ENCODE measurements around the gene MYBPC1. TPM values are rescaled to one million over a fixed set of nuclear protein-coding genes. Genes with fewer than 3 reads are reported as not detected.

Gene MYBPC1
- total and polyA plus RNA-seq, 2 of the 4 experiments (the other 2 are of a cell fraction): not detected

DNA sequence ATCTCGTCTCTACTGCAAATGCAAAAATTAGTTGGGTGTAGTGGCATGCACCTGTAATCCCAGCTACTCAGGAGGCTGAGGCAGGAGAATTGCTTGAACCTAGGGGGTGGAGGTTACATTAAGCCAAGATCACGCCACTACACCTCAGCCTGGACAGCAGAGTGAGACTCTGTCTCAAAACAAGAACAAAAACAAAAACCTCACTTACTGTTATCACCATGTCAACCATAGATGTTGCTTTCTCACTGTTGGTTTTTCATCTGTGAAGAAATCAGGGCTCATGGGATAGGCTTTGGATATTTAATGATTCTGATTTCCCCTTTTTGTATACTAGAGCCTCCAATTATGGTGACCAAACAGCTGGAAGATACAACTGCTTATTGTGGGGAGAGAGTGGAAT, 52.9 kb downstream of the MYBPC1 start:
- CTCF ChIA-PET: no interaction called here
- in situ Hi-C loops (cut with MboI; ENCODE audit: low sequenced_read_pairs): no loop called here

More for the DNA sequence above, 52.9 kb downstream of the MYBPC1 start:
- no CpG with 5 or more reads among the region's 2 CpGs for WGBS, 2 experiments (ENCODE audit: extremely low coverage in 2 of 2, insufficient read length in 1 of 2)
- Histone ChIP-seq H3K27ac (ENCODE audit: insufficient read depth, low read length) (no peak overlapping the region), H3K79me1 (ENCODE audit: low read depth in 1 of 2, low read length in 2 of 2) (no peaks in the 10 kb centered on the region), H2BK15ac (ENCODE audit: low read depth, low read length) (no peak overlapping the region), H2AK9ac (replicated peaks; ENCODE audit: low read depth, low read length, poor library complexity) (no peak overlapping the region), H2BK5ac (ENCODE audit: low read depth, low read length, poor library complexity, severe bottlenecking) (no peak overlapping the region), H4K5ac (ENCODE audit: low read depth, low read length) (no peak overlapping the region), H4K8ac (ENCODE audit: low read depth in 2 of 2, low read length in 2 of 2) (no peak overlapping the region), H3K36me3 (ENCODE audit: control insufficient read depth, insufficient read depth, low read length) (no peaks in the 10 kb centered on the region), H3K27me3 (ENCODE audit: control insufficient read depth, insufficient read depth, low read length) (no peaks in the 10 kb centered on the region), H2BK20ac (ENCODE audit: low read depth, low read length) (no peak overlapping the region), H3K9me1 (ENCODE audit: insufficient read depth, low read length) (no peaks in the 10 kb centered on the region), H3K14ac (replicated peaks; ENCODE audit: low read depth, low read length) (no peak overlapping the region), H2AFZ (replicated peaks; ENCODE audit: low read length, poor library complexity) (no peak overlapping the region), H4K91ac (ENCODE audit: insufficient read depth, low read depth, low read length) (no peak overlapping the region), H3K4ac (ENCODE audit: low read depth, low read length) (no peak overlapping the region), H3K4me2 (ENCODE audit: low read depth, low read length) (no peak overlapping the region), H2BK120ac (ENCODE audit: low read depth, low read length) (no peak overlapping the region), H3K4me3 (ENCODE audit: insufficient read depth, low read depth, low read length) (no peak overlapping the region), H3K9ac (ENCODE audit: low read depth, low read length) (no peak overlapping the region), H3K9me3 (ENCODE audit: control insufficient read depth, insufficient read depth, low read length) (no peaks in the 10 kb centered on the region), H2AK5ac (ENCODE audit: low read depth, low read length) (no peak overlapping the region), H3K4me1 (ENCODE audit: control insufficient read depth, insufficient read depth, low read length) (no peaks in the 10 kb centered on the region), H3K56ac (ENCODE audit: extremely low read depth, insufficient read depth, low read length) (no peak overlapping the region), H3K23ac (ENCODE audit: low read depth, low read length) (no peak overlapping the region), H3K18ac (ENCODE audit: low read depth, low read length) (no peak overlapping the region), H4K20me1 (ENCODE audit: insufficient read depth, low read length) (no peaks in the 10 kb centered on the region)
- no peak for TF ChIP-seq MAZ (IDR thresholded peaks at IDR 0.05; ENCODE audit: borderline replicate concordance, low read depth, low read length)
- TF ChIP-seq CEBPB (IDR thresholded peaks at IDR 0.05; ENCODE audit: low read depth, low read length): no peak
- TF ChIP-seq BHLHE40 (IDR thresholded peaks at IDR 0.05; ENCODE audit: low read depth, low read length): no peak
- TF ChIP-seq RFX5 (IDR thresholded peaks at IDR 0.05; ENCODE audit: low read depth, low read length): no peak
- DNase-seq (no peak), ATAC-seq (ENCODE audit: low read depth) (no peak)
- no TSS peak for BruUV-seq (replicated peaks)
- POLR2A ChIA-PET (ENCODE audit: unreplicated experiment): no interaction called here
- intact Hi-C loops (cut with micrococcal nuclease): no loop called here
- dilution Hi-C loops (cut with HindIII; ENCODE audit: low sequenced_read_pairs, unreplicated experiment): no loop called here

Measured in IMR-90 (cell line).